NT2/D1 (cell line): Measurements from ENCODE around the gene EML1.

Experiments used
- DNase-seq: peaks from one replicate; pipeline ENCODE4 v3.0.0-alpha.2; 2011; ENCODE audit warnings: low read depth, low spot score
- H3K27me3 ChIP-seq: 2 replicates; pipeline ENCODE4 v1.6.0; 2011; ENCODE audit warnings: mild to moderate bottlenecking; ENCODE audit not compliant: insufficient read length, insufficient read depth
- H3K36me3 ChIP-seq: 2 replicates; pipeline ENCODE4 v1.6.1; 2011; ENCODE audit warnings: mild to moderate bottlenecking, low read length, mixed read lengths; ENCODE audit not compliant: insufficient read depth, insufficient read length
- H3K4me1 ChIP-seq: 2 replicates; pipeline ENCODE4 v1.5.1; 2011; ENCODE audit not compliant: insufficient read depth, insufficient read length
- H3K4me3 ChIP-seq: 2 replicates; pipeline ENCODE4 v1.5.1; 2011; ENCODE audit warnings: low read depth; ENCODE audit not compliant: insufficient read length
- H3K9ac ChIP-seq: 2 replicates; pipeline ENCODE4 v1.6.0; 2011; ENCODE audit warnings: low read depth; ENCODE audit not compliant: insufficient read length
- H3K9me3 ChIP-seq: 2 replicates; pipeline ENCODE4 v1.5.1; 2011; ENCODE audit warnings: mild to moderate bottlenecking, low read length; ENCODE audit not compliant: insufficient read depth
- SUZ12 ChIP-seq: IDR thresholded peaks from 2 replicates; pipeline ENCODE4 v1.6.1; 2011; ENCODE audit not compliant: insufficient read length, insufficient read depth; ENCODE audit errors: extremely low read depth
- YY1 ChIP-seq: IDR thresholded peaks from 2 replicates; pipeline ENCODE4 v1.6.1; 2011; ENCODE audit not compliant: insufficient read length, insufficient read depth
- ZNF274 ChIP-seq: IDR thresholded peaks from 2 replicates; pipeline ENCODE4 v1.6.1; 2011; ENCODE audit warnings: mild to moderate bottlenecking, low read depth, low read length

Gene EML1

DNA sequence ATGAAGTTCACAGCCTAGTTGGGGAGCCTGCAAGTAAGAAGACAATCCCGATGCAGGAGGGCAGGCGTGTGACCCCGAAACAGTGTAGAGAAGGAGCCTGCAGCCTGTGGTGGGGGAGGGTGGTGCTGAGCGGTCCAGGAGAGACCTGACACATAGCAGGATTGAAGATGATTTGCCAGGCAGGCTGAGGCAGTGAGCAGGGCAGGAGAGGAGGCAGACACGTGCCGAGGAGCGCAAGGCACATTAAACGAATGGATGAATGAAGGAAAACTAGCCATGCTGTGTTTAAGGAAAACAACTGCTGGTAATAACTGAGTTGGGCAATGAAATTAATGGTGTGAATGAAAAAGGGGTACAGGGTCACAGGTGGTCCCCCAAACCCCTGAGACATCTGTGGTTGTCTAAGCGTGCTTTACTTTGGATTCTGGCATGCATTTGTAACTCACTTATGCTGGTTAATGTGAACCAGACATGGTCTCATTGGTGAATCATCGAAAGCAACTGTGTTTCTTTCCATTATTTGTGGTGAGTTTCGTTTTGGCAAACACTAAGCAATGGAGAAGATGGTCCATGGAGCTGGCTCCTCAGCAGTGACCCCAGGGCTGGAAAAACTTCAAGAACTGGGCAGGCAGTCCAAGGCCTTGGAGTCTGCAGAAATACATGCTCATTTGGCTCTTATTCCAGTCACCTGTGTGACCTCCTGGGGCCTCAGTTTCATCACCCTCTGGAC is 175.1 kb downstream of the EML1 start:
- H3K9ac ChIP-seq: peak overlapping the region; percentile 42
- TF ChIP-seq ZNF274: no peak
- TF ChIP-seq YY1: no peak
- no peak for TF ChIP-seq SUZ12
- no peak overlapping the region for H3K4me3 ChIP-seq
- H3K27me3 ChIP-seq: peaks cover 29% of the 10 kb centered on the region
- no peaks in the 10 kb centered on the region for H3K36me3 ChIP-seq
- DNase-seq: no peak
- H3K4me1 ChIP-seq: peaks cover 3% of the 10 kb centered on the region
- peaks cover 5% of the 10 kb centered on the region; the same call in 1 of the 2 replicates for H3K9me3 ChIP-seq

DNA sequence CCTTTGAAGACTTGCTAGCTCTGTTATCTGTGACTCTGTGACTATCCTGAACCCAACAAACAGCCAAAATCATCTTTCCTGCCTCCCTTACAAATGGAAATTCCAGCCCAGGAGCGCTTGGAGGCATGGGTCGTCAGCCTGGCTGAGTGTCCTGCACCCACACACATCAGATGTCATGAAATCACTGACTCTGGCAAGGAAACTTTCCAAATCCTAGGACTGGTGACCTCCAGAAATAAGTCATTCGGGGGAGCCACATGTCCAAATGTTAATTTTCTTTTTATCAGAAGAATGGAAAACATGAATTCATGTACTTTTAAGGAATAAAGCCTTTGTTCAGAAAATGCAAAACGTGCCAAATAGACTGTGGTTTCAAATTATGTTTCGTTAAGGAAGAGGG is 175.7 kb downstream of the EML1 start:
- Histone ChIP-seq H3K4me3 (no peak overlapping the region), H3K27me3 (peaks cover 29% of the 10 kb centered on the region), H3K36me3 (no peaks in the 10 kb centered on the region), H3K9ac (no peak overlapping the region), H3K4me1 (peaks cover 3% of the 10 kb centered on the region), H3K9me3 (peaks cover 5% of the 10 kb centered on the region; the same call in 1 of the 2 replicates)
- no peak for DNase-seq
- TF ChIP-seq ZNF274: no peak
- TF ChIP-seq SUZ12: no peak
- no peak for TF ChIP-seq YY1

GRCh38 chr14:99969673-99970322 is 176.6 kb downstream of the EML1 start:
- no peaks in the 10 kb centered on the region for H3K36me3 ChIP-seq
- no peak overlapping the region for H3K4me3 ChIP-seq
- peaks cover 29% of the 10 kb centered on the region for H3K27me3 ChIP-seq
- no peak overlapping the region for H3K9ac ChIP-seq
- DNase-seq: no peak
- TF ChIP-seq ZNF274 (no peak), YY1 (no peak), SUZ12 (no peak)
- peaks cover 10% of the 10 kb centered on the region; the same call in 1 of the 2 replicates for H3K9me3 ChIP-seq
- H3K4me1 ChIP-seq: peaks cover 3% of the 10 kb centered on the region

GRCh38 chr14:99971087-99971940 is 178.1 kb downstream of the EML1 start:
- DNase-seq: peak; percentile 71
- peak overlapping the region; percentile 56 for H3K9ac ChIP-seq

DNA sequence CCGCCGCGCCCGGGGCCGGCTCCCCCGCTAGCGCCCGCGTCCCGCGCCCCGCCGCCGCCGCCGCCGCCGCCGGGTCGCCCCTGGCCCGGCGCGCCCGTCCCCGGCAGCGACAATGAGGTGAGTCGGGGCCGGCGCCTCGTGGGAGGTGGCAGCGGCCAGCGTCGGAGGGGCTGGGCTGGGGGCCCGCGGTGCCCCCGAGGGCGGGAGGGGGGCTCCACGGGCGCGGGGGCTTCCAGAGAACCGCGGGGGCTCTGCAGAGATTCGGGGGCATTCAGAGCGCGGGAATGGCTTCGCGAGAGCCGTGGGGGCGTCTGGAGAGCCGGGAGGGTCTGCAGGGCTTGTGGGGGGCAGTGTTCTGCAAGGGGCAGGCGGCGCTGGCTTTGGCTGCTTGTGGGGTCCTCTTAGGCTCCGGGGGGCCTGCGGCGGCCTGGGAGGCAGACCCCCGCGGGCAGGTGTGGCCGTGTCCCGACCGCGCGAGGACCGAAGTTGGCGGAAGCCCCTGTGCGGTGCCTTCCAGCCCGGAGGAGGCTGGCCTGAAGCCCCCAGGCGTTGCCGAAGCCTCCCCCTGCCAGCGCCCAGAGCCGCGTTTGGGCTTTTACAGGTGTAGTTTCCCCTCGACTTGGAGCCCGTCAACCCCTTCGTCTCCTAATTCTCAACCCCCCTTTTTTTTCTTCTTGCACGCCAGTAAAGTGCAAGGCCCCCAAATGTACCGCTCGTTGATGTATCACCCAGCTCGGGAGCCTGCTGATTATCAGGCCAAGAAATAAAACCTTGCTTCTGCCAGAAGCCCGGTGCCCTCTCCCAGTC is 178.9 kb downstream of the EML1 start:
- peak overlapping the region; percentile 67 for H3K4me3 ChIP-seq
- DNase-seq: no peak
- peak overlapping the region; percentile 85 for H3K9ac ChIP-seq
- H3K36me3 ChIP-seq: no peaks in the 10 kb centered on the region
- peaks cover 3% of the 10 kb centered on the region for H3K4me1 ChIP-seq
- TF ChIP-seq SUZ12: no peak
- peaks cover 29% of the 10 kb centered on the region for H3K27me3 ChIP-seq
- H3K9me3 ChIP-seq: peaks cover 19% of the 10 kb centered on the region

More at GRCh38 chr14:99971087-99971940, 178.1 kb downstream of the EML1 start:
- H3K27me3 ChIP-seq: peaks cover 29% of the 10 kb centered on the region
- no peak for TF ChIP-seq YY1
- TF ChIP-seq ZNF274: no peak
- TF ChIP-seq SUZ12: no peak
- peaks cover 19% of the 10 kb centered on the region for H3K9me3 ChIP-seq
- no peaks in the 10 kb centered on the region for H3K36me3 ChIP-seq
- H3K4me3 ChIP-seq: peak overlapping the region; percentile 67
- peaks cover 3% of the 10 kb centered on the region for H3K4me1 ChIP-seq

DNA sequence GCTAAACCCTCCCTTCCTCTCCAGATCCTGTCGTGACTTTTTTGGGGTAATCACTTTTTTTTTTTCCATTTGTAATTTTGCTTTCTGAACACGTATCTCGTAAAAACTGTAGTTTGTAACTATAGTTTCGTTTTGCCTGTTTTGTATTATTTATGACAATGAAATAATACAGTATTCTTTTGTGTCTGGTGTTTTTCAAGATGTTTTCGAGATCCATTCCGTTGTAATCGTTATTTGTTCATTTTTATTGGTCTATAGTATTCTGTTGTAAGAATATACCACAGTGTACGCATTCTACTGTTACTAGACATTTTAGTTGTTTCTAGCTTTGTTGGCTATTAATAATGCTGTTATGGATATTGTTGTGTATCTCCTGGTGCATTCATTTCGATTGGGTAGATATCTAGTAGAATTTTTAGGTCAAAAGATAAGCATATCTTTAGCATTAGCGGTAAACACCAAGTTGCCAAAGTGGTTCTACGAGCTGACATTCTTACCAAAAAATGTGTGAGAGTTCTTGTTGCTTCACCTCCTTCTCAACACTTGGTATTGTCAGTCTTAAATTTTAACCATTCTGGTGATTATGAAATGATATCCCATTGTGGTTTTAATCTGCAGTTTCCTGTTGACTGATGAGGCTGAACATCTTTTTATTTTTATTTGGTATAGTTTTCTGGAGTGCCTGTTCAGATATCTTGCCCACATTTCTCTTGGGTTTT is 179.7 kb downstream of the EML1 start:
- H3K4me1 ChIP-seq: peaks cover 3% of the 10 kb centered on the region
- peak overlapping the region; percentile 67 for H3K4me3 ChIP-seq
- peaks cover 19% of the 10 kb centered on the region for H3K9me3 ChIP-seq
- H3K36me3 ChIP-seq: no peaks in the 10 kb centered on the region
- H3K9ac ChIP-seq: peak overlapping the region; percentile 85
- DNase-seq: no peak
- peaks cover 29% of the 10 kb centered on the region for H3K27me3 ChIP-seq
- TF ChIP-seq SUZ12: no peak
- TF ChIP-seq YY1: no peak
- no peak for TF ChIP-seq ZNF274
